Left forelimb (tissue), 1 donor: ENCODE measurements around the gene MSI1.
"Not testable (repeated sequence)": the region's sequence is repeated elsewhere in the genome, so short reads cannot be mapped to it uniquely, and the experiment has no call there.

Experiments
- DNase-seq: peaks from one replicate; pipeline ENCODE4 v3.0.0-alpha.2; 2018; ENCODE audit warnings: low spot score

Gene MSI1

GRCh38 chr12:120356567-120357030 is 12.4 kb downstream of the MSI1 start:
- peak; percentile 80 for DNase-seq

DNA sequence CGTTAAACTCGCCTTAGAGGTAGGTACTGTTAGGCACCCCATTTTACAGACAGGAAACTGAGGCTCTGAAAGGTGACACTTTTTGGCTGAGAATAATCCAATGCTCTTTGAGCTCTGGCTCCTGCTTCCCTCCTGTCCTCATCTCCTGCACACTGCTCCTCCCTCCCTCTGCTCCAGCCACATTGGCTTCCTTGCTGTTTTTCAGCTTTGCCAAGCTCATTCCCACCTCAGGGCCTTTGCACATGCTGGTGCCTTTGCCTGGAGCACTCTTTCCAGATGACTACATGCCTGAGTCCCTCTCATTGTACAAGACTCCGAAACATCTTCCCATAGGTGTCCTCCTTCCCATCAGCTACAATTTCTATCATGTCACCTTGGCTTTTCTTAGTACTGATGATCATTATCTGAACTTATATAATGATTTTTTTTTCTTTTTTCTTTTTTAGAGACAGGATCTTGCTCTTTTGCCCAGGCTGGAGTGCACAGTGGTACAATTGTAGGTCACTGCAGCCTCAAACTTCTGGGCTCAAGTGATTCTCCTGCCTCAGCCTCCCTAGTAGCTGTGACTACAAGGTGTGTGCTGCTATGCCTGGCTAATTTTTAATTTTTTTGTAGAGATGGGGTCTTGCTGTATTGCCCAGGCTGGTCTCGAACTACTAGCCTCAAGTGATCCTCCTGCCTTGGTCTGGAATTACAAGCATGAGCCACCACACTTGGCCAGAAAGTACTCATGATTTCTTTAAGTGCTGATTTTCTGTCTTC is 15.2 kb downstream of the MSI1 start:
- no peak for DNase-seq

DNA sequence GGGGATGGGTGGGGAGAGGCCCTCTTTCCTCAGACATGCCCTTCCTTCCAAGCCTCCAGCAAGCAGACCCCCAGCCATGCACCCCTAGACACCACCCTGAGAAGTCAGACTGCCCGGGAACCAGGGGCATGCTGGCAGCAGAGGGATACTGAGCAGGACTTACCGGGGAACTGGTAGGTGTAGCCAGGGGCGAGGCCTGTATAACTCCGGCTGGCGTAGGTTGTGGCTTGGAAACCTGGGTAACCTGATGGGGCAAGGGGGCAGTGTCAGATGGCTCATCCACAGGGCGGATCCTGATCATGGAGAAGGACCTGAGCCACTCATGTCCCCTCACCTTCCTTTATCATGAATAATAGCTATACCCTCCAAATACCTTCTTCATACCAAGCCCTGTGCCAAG is 15.8 kb downstream of the MSI1 start:
- no peak for DNase-seq

DNA sequence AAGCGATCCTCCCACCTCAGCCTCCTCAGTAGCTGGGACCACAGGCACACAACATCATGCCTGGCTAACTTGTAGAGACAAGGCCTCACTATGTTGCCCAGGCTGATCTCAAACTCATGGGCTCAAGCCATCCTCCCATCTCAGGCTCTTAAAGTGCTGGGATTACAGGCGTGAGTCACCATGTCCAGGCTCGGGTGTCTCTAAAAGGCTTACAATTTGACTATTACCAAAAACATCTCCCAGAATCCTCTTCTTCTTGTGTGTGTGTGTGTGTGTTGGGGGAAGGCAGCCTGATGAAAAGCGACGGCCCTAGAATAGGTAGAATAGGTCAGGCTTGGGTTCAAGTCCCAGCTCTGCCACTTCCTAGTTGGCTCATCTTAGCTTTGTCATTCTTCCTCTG is 16.8 kb downstream of the MSI1 start:
- DNase-seq, result no peak

DNA sequence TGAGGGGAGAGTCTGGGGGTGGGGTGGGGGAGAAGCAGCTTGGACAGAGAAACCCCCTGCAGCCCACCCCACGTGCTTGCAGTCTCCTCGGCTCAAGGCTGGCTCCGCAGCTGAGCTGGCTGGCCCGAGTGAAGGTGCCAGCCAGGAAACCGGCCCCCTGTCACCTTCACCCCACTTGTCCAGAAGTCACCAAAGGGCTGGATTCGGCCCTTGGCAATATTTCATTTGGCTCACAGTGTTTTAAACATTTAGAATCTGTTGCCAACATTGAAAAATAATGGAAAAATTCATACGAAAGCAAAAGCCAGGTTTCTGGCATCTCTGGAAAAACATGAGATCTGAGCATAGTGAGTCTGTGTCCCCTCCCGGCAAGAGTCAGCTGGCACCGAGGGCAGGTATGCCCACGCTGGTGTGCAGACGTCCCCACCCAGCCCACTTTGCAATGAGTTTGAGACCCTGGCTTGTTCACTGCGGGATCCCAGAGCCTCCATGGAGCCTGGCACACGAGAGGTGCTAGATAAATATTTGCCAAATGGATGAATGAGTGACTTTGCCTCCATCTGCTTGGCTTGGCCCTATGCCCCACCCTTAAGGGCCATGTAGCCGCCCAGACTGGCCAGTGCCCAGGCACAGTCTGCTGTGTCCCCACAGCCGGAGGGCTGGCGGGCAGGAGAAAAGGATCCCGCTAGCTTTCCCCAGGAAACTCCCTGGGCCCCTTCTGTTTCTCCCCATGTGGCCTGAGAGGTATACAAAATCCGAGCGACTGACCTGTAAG is 18.2 kb downstream of the MSI1 start:
- no peak for DNase-seq

DNA sequence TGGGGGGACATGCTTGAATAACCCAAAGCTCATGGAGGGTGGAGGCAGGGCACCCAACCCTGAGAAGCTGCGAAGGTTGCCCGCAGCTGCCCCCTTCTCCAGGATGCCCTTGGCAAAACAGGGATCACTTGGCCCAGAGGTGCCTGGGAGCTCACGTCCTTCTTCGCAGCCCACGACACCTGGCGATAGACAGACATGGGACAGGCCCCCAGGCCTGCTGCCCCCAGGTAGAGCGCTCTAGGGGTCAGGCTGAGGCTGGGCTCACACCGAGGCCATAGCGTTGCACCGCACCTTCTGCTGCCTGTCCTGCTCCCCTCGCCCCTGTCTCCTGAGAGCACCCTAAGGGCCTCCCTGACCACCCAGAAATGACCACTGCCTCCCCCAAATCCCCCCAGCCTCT is 21.2 kb downstream of the MSI1 start:
- DNase-seq, result no peak

DNA sequence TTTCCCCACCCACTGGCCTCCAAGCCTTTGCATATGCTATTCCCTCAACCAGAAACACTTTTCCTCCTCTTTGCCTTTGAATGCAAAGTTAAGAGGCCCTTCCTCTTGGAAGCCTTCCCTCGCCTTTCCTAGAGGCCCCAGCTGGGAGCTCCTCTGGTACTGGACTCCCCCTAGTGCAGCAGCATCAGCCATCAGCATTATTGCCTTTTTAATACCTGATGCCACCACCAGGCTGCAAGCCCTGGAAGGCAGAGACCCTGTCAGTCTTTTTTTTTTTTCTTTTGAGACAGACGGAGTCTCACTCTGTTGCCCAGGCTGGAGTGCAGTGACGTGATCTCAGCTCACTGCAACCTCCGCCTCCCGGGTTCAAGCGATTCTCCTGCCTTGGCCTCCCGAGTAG is 22.3 kb downstream of the MSI1 start:
- no peak for DNase-seq

DNA sequence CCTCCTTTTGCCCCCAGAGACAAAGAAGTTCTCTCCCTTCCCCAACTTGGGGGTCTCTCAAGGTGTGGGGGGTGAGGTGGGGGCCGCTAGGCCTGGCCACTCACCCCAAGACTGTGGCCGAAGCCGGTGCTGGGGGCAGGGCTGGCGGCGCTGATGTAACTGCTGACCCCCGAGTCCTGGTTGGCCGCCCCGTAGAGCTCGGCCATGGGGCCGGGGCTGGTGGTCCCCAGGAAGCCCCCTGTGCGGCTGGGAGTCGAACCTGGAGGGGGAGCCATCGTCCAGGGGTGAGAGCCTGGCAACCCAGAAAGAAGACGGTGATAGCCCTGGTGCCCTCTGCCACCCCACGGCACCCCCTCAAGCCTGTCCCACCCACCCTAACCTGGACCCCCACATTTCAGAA is 22.9 kb downstream of the MSI1 start:
- DNase-seq, result no peak

- no peak for DNase-seq
Measured at GRCh38 chr12:120343692-120344091, 25.3 kb downstream of the MSI1 start.

DNA sequence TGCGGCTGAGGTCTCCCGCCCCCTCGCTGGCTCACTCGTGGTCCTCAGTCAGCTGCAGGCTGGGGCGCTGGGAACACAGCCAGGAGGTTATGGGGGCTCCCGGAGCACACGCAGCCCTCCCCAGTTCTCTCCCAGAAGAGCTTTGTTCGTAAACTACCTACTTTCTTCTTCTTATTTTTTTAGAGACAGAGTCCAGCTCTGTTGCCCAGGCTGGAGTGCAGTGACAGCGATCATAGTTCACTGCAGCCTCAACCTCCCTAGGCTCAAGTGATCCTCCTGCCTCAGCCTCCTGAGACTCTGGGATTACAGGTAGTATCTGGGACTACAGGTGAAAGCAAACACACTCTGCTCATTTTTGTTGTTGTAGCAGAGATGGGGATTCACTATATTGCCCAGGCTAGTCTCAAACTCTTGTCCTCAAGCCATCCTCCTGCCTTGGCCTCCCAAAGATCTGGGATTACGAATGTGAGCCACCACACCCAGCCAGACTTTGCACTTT is 25.9 kb downstream of the MSI1 start:
- no peak for DNase-seq

DNA sequence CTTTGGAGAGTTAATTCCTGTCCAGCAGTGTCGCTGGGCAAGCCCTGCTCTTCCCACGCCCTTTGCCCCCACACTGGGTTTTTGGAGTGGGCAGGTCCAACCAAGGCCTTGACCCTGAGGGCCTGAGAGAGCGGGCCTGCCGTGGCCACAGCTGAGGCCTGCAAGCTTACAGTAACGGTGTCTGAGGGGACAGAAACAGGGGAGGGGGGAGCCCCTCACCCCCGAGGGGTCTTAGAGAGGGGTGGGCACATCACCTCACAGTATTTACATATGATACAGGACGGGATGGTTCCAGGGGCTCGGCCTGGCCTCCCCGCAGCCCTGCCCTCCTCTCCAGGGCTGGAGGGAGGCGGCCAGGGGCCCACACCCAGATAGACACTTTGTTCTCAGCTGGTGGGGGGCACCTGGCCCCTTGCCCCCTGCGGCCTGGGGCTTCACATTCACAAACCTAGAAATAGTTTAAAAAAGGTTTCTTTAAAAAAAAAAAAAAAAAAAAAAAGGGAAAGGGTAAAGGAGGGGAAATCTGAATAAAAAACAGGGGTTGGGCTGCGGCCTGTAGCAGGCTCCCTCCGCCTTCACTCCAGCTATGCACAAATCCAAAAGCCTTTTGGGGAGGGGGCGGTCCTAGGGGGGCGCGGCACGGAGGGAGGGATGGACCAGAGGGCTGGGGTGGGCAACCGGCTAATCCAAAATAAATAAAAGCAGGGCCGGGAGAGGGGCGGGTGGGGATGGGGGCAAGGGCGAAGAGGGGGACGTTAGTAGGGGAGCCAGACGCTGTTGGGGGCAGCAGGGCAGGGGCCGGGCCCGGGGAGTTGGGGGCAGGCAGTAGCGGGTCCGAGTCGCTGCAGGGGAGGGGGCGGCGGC is 26.6 kb downstream of the MSI1 start:
- DNase-seq, result no peak

GRCh38 chr12:120339256-120339655 is 29.7 kb downstream of the MSI1 start:
- no peak for DNase-seq

- no peak for DNase-seq
Measured at GRCh38 chr12:120337730-120338129, 31.2 kb downstream of the MSI1 start.

DNA sequence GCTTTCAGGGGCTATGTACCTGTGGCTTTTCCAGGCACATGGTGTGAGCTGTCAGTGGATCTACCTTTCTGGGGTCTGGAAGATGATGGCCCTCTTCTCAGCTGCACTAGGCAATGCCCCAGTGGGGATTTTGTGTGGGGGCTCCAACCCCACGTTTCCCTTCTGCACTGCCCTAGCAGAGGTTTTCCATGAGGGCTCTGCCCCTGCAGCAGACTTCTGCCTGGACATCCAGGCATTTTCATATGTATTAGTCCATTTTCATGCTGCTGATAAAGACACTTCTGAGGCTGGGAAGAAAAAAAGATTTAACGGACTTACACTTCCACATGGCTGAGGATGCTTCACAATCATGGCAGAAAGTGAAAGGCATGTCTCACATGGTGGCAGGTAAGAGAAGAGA is 32.6 kb downstream of the MSI1 start:
- not testable (repeated sequence) for DNase-seq

DNA sequence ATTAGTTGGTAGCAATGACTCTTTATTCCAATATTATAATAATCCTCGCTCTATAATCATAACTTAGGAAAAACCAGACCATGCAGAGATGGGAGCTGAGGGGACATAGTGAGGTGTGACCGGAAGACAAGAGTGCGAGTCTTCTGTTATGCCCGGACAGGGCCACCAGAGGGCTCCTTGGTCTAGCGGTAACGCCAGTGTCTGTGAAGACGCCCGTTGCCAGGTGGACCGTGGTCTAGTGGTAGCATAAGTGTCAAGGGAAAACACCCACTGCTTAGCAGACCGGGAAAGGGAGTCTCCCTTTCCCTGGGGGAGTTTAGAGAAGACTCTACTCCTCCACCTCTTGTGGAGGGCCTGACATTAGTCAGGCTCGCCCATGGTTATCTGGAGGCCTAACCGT is 33.5 kb downstream of the MSI1 start:
- DNase-seq, result not testable (repeated sequence)

DNA sequence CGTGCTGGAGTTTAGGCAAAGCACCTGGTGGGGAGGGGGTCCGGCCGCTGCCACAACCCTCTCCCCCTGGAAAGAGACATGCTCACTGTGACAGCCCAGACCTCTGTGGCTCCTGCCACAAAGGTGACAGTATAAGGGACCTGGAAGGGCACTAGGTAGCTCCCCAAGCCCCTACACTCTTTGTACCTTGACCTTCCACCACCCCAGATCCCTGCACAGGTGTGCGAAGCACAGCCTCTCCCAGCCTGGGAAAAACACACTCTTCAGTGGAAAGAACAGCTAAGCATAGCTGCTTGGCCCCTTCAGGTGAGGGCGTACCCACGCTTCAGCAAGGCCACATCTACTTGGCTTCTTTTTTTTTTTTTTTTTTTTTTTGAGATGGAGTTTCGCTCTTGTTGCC is 36.4 kb downstream of the MSI1 start:
- DNase-seq, result no peak

GRCh38 chr12:120332041-120332440 is 36.9 kb downstream of the MSI1 start:
- no peak for DNase-seq

GRCh38 chr12:120331390-120331789 is 37.6 kb downstream of the MSI1 start:
- DNase-seq, result no peak

GRCh38 chr12:120328228-120328627 is 40.7 kb downstream of the MSI1 start:
- no peak for DNase-seq

- DNase-seq, result no peak
Measured at GRCh38 chr12:120327593-120327992, 41.4 kb downstream of the MSI1 start, which contains the start of gene PLA2G1B. Gene PLA2G1B (minus strand): TSS chr12:120327779. CDS start chr12:120327753, 26 bp downstream.

DNA sequence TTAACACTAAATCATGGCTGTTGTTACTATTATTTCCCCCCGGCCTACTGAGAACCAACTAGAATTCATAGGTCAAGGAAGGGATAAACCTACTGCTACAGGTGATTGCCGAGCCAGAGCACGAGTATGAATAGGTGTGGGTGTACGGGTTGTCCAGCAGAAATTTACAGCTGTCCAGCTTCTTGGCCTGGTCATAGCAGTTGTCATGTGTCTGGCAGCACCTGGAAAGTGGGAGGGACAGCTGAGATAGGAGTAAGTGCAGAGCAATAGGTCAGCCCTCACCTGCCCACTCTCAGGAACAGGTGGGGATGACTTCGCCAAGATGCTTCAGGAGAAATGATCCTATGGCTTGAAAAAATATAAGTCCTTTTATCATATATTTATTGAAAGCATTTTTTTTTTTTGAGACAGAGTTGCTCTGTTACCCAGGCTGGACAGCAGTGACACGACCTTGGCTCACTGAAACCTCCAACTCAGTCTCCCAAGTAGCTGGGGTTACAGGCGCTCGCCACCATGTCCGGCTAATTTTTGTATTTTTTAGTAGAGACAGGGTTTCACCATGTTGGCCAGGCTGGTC is 44.0 kb downstream of the MSI1 start:
- DNase-seq, result no peak

- DNase-seq, result no peak
Measured at GRCh38 chr12:120323772-120324171, 45.2 kb downstream of the MSI1 start.
